ENCODE measurements around the gene CHRNA4.
A peak's percentile ranks its signal among the peaks of the same experiment; 100 is the strongest.
"Not testable (repeated sequence)": the region's sequence is repeated elsewhere in the genome, so short reads cannot be mapped to it uniquely, and the experiment has no call there.

Gene CHRNA4

DNA sequence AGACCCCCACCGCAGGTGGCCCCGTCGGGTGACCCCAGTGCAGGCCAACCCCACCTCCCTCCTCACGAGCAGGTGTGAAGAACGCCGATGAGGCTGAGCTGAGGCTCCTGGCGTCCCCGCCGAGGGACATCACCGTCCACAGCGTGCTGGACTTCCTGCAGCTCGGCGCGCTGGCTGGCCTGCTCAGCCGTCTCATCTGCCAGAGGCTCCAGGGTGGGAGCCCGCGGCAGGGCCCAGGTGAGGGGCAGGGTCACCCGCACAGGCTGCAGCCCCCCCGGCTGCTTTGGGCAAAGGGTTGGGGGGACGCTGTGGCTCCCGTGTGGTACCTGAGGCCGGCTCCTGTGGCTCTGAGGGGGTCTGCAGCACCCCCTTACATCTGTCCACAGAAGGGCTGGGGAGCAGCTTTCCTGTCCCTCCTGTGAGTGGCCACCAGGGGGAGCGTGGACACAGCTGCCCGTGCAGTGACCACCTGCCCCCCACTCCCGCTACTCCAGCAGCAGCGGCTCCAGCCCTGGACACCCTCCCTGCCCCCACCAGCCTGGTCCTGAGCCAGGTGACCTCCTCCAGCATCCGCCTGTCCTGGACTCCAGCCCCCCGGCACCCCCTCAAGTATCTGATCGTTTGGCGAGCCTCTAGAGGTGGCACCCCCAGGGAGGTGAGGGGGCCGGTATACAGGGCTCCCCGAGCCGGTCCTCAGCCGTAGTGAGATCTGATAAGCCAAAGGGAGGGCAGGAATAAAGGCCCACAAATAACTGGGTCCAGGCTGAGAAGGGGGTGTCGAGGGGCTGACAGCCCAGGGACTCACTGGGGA lies 51.7 kb downstream of the CHRNA4 start:
- ChIA-PET POLR2A (interaction anchor here (0.7 kb wide), 1 partner anchor 86 kb away, joined by 3 read pairs; no protein-coding TSS in a partner anchor), CTCF (interaction anchor here (0.6 to 4.8 kb wide), 33 partner anchors 7 to 212 kb away, joined by 3 to 79 read pairs (median 5); partner anchors contain the start of gene COL20A1)
- DNase-seq (ENCODE audit: low read depth, low spot score), result no peak
- no peak overlapping the region for H3K4me3 ChIP-seq (ENCODE audit: low read depth, low read length)
- TF ChIP-seq CTCF (IDR thresholded peaks at IDR 0.05; ENCODE audit: insufficient read depth, low read length, missing control alignments), result peak; percentile 96

DNA sequence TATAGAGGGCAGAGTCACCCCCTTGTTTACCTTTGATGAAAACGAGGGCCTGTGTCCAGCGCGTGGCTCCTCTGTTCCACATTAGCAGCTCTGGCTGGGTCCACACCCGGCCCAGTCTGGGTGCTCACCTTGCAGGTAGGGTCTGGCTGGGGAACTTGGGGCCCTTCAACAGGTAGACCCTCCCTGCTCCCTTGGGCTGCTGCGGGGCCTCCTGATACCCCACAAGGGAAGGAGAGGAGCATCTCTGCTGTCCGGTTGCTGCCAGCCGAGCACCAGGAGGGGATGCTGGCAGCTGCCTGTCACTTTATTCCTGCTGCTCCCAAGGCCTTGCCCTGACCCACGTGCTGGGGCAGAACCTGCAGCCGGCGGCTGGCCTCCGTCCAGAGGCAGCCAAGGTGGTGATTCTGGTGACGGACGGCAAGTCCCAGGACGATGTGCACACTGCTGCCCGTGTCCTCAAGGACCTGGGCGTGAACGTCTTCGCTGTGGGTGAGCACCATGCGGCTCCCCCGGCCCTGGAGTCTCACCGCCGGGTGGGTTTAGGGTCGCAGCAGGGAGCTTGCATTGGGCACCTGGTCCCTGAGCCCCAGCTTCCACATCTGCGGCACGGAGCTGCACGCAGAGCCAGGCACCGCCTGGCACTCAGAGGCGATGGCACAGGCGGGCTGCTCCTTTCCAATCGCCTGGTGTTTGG lies 52.8 kb downstream of the CHRNA4 start:
- no peak overlapping the region for H3K4me3 ChIP-seq (ENCODE audit: low read depth, low read length)
- POLR2A ChIA-PET, result interaction anchor here (0.7 kb wide), 1 partner anchor 85 kb away, joined by 3 read pairs; no protein-coding TSS in a partner anchor
- TF ChIP-seq CTCF (IDR thresholded peaks at IDR 0.05; ENCODE audit: insufficient read depth, low read length, missing control alignments), result no peak
- CTCF ChIA-PET, result interaction anchor here (0.5 to 4.8 kb wide), 14 partner anchors 8 to 188 kb away, joined by 3 to 79 read pairs (median 7); no protein-coding TSS in a partner anchor
- DNase-seq (ENCODE audit: low read depth, low spot score), result no peak

- no peak for DNase-seq (ENCODE audit: low read depth, low spot score)
- no peak overlapping the region for H3K4me3 ChIP-seq (ENCODE audit: low read depth, low read length)
- ChIA-PET POLR2A (no interaction called here), CTCF (interaction anchor here (1.4 to 4.8 kb wide), 9 partner anchors 8 to 189 kb away, joined by 3 to 79 read pairs (median 21); no protein-coding TSS in a partner anchor)
- TF ChIP-seq CTCF (IDR thresholded peaks at IDR 0.05; ENCODE audit: insufficient read depth, low read length, missing control alignments), result no peak
These were observed 53.5 kb downstream of the CHRNA4 start for GRCh38 chr20:63307538-63308217.

GRCh38 chr20:63306673-63307537 lies 54.2 kb downstream of the CHRNA4 start:
- ChIA-PET CTCF (interaction anchor here (4.8 kb wide), 1 partner anchor 75 kb away, joined by 79 read pairs; no protein-coding TSS in a partner anchor), POLR2A (no interaction called here)
- H3K4me3 ChIP-seq (ENCODE audit: low read depth, low read length), result no peak overlapping the region
- no peak for TF ChIP-seq CTCF (IDR thresholded peaks at IDR 0.05; ENCODE audit: insufficient read depth, low read length, missing control alignments)
- DNase-seq (ENCODE audit: low read depth, low spot score), result no peak

DNA sequence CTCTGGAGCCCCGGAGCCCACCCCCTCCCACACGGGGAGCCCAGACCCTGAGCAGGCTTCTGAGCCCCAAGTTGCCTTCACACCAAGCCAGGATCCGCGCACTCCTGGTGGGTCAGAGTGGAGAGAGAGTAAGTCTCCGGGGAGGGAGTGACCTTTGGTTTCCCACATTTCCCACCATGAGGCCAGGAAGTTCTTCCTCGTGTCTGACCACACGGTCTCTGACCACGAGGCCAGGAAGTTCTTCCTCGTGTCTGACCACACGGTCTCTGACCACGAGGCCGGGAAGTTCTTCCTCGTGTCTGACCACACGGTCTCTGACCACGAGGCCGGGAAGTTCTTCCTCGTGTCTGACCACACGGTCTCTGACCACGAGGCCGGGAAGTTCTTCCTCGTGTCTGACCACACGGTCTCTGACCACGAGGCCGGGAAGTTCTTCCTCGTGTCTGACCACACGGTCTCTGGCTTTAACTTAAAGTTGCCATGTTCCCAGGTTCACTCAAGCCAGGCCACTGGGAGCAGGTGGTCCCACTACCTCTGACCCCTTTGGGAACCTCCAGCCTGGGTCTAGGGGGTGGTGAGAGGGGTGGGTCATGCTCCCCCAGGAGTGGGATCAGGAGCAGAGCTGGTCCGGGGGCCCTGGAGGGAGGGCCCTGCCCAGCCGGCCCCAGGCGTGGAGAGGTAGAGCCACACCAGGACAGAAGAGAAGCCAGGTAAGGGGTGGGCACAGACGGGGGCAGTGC lies 55.0 kb downstream of the CHRNA4 start:
- CTCF ChIA-PET; POLR2A ChIA-PET; DNase-seq (ENCODE audit: low read depth, low spot score); H3K4me3 ChIP-seq (ENCODE audit: low read depth, low read length): not testable (repeated sequence)

All from AG04449 (cell line).